GM19328 (cell line): ENCODE data around the gene VPS8.
A peak's percentile ranks its signal among the peaks of the same experiment; 100 is the strongest.

ENCODE experiments used
- ATAC-seq: cut with Tn5 transposase; IDR thresholded peaks from one replicate; pipeline ENCODE4 v1.9.1; 2021; ENCODE audit warnings: mild to moderate bottlenecking, moderate library complexity; ENCODE audit not compliant: unreplicated experiment

The VPS8 gene, protein sequence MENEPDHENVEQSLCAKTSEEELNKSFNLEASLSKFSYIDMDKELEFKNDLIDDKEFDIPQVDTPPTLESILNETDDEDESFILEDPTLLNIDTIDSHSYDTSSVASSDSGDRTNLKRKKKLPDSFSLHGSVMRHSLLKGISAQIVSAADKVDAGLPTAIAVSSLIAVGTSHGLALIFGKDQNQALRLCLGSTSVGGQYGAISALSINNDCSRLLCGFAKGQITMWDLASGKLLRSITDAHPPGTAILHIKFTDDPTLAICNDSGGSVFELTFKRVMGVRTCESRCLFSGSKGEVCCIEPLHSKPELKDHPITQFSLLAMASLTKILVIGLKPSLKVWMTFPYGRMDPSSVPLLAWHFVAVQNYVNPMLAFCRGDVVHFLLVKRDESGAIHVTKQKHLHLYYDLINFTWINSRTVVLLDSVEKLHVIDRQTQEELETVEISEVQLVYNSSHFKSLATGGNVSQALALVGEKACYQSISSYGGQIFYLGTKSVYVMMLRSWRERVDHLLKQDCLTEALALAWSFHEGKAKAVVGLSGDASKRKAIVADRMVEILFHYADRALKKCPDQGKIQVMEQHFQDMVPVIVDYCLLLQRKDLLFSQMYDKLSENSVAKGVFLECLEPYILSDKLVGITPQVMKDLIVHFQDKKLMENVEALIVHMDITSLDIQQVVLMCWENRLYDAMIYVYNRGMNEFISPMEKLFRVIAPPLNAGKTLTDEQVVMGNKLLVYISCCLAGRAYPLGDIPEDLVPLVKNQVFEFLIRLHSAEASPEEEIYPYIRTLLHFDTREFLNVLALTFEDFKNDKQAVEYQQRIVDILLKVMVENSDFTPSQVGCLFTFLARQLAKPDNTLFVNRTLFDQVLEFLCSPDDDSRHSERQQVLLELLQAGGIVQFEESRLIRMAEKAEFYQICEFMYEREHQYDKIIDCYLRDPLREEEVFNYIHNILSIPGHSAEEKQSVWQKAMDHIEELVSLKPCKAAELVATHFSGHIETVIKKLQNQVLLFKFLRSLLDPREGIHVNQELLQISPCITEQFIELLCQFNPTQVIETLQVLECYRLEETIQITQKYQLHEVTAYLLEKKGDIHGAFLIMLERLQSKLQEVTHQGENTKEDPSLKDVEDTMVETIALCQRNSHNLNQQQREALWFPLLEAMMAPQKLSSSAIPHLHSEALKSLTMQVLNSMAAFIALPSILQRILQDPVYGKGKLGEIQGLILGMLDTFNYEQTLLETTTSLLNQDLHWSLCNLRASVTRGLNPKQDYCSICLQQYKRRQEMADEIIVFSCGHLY (N-terminal part only)

DNA sequence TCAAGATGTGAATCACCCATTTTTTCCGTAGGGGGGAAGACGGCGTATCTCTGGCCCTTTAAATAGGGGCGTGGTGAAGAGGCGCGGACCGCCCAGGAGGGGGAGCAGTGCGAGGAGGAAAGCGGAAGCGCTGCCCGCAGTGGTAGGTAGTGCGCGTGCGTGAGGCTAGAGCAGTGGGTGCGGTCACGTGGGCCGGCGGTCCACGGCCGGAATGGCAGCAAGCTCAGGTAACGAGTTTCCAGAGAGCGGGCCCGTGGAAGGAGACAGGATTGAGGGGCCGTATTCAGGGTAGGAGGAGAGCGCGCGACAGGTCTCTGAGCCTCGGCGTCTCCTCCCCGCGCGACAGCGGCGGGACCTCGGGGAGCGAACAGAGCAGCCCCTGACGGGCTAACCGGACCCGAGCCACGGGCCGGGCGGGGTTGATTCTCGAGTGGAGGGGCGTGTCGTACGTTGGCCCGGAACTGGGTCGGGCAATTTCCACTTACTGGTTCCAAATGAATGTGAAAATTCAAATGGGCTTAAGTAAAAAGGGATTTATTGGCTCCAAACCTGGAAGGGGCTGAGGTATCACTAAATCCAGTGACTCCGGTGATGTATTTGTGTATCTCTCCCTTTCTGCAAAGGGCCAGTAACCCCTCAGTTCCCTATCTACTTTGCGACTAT lies at the start of gene VPS8:
VPS8 (plus strand) TSS at position 168 of the 663 bp plus-strand sequence. CDS start 12,467 bp downstream, outside the sequence.
- ATAC-seq = peak; percentile 90

DNA sequence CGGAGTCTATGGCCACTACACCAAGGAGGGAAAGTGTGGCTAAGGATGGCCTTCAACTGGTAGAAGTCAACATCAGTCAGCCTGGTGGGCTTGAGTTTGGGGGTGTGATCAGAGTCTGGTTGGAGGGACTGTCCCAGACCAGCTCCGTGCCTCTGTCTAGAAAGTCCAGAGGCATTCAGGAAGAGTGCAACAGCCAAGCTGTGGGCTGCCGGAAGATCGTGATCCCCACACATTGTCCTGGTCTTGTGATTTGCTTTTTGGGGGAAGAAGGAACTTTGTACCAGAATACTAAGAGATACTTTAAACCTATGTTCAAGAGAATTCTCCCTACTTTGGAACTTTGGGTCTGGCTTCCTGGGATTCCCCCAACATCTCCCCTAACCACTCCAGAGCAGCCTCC lies 47.8 kb upstream of the VPS8 start:
- ATAC-seq = no peak

DNA sequence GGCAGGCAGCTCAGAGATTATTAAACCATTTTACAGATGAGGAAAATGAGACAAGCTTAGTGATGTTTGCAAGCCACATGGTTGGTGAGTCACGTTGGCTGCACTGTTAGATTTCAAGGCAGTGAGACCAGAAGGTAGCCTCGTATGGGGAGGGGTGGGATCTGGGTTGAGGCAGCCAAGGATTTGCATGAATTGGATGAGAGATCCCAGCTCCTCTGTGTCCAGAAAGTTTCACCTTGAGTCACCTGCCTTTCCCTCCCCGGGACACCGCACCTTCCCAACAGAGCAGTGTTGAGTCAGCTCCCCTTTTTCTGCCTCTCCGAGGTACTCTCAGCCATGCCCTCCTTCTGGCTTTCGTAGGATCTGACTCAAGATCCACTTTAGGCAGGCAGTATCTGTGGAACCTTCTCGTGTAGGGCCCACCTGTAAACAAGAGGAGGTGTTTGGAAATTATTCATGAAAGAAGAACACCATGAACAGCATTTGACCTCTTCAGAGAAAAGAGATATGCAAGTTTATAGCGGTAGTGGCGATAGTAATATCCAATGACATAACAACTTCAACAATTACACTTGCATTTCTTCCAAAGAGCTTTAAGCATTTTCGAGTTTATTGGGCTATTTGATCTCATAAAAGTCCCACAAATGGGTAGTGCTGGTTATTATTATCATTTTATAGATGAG lies 46.8 kb upstream of the VPS8 start:
- no peak for ATAC-seq

DNA sequence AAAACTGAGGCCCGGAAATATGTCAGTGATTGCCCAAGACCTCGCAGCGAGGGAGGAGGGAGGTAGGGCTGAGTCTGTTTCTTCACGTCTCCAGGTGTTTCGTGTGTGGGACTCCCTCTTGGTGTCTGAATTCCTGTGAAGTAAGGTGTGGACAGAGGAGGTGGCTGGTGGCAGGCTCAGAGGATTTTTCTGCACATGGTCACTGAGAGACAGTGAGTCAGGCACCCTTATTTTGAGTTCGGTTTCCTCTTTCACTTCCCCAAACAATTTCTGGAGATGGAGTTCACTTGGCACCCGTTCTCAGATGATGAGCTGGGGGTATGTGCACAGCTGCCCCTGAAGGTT lies 46.3 kb upstream of the VPS8 start:
- no peak for ATAC-seq

DNA sequence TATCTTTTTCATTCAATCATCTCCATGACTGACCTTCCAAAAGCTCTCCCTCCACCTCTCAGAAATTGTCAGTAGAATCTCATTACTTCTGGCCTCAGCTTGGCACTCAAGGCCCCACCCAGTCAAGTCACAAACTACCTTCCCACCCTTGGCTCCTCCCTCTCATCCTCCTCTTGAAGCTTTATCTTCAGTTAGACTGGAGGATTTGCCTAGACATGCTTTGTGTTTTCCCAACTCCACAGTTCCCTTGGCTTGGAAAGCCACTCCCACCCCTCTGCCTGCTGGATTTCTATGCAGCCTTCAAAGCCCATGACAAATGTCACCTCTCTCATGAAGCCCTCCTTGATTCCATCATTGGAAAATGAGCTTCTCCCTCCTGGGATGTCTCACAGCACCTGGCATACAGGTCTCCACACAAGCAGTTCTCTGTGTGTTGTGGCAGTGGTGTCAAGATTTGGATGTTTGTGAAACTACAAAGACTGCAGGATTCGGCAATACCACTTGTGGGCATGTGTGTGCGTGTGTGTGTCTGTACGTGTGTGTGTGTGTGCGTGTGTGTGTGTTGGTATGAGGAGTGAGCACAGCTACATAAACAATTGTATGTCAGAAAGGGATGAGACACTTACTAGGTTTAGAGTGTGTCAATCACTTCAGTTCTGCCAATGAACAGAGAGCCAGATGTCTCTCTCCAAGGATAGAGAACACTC lies 45.3 kb upstream of the VPS8 start:
- ATAC-seq = no peak

DNA sequence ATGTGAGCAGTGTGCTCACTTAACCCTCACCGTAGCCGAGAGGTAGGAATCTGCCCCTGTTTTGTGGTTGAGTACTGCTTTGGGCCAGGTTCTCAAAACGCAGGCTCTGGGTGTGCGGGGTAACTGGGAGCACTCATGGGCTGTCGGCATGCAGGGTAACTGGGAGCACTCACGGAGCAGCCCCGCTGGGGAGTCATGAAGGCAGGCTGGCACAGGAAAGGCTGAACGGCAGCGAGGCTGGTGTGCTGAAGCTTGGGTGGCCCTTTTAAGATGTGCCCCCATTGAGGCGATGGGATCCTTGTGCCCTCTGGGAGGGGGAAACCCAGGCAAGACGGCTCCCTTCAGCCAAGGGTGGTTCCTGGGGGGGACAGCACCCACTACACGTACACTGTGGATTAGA lies 44.6 kb upstream of the VPS8 start:
- no peak for ATAC-seq

DNA sequence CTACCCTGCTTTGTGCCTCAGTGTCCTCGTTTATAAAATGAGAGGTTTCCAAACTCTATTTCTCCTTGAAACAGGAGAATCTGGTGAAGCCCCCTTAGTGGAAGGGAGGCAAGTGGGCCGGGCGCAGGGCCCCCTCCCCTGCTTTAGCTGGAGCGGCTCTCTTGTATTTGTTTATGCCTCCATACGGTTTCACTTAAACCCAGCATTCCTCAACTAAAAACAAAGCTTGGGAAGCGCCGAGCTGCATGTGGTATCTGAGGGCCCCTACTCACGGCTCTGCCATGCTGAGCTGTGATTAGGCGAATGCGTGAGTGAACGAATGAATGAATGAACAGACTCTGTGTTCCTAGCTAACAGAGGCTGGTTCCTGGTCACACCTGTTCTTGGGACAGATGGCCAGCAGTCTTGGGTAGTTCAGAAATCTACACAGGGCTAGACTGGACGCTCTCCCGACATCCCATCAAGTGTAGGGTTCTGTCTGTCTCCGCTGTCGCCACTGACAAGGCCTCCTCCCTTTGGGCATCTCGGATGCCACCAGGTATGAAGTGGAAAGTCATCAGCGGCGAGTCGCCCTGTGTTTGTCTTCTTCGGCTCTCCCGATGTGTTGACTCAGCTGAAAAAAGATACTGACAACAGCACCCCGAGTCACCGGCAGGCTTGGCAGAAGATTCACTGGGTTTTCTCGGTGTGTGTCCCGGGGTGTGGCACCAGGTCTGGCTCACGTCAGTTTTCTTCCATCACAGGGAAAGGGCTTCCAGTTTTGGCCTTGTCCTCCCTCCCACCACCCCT lies 42.4 kb upstream of the VPS8 start:
- ATAC-seq = no peak

DNA sequence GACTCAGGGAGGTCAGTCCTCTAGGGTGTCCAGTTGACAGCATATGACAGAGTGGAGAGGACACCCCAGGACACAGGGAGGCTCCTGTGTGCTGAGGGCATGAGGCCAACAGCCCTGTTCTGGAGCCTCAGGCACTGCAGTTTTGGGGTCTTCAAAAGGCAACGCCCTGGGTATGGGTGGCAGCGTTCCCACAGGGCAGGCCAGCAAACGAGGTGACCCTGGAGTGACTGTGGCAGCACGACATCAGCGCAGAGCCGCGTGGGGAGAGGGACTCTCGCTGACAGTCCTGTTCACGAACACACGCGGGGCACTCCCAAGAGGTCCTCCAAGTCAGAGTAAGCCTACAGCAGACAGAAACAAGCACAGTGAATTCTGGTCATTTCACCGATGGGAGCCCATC lies 41.4 kb upstream of the VPS8 start:
- ATAC-seq = no peak

DNA sequence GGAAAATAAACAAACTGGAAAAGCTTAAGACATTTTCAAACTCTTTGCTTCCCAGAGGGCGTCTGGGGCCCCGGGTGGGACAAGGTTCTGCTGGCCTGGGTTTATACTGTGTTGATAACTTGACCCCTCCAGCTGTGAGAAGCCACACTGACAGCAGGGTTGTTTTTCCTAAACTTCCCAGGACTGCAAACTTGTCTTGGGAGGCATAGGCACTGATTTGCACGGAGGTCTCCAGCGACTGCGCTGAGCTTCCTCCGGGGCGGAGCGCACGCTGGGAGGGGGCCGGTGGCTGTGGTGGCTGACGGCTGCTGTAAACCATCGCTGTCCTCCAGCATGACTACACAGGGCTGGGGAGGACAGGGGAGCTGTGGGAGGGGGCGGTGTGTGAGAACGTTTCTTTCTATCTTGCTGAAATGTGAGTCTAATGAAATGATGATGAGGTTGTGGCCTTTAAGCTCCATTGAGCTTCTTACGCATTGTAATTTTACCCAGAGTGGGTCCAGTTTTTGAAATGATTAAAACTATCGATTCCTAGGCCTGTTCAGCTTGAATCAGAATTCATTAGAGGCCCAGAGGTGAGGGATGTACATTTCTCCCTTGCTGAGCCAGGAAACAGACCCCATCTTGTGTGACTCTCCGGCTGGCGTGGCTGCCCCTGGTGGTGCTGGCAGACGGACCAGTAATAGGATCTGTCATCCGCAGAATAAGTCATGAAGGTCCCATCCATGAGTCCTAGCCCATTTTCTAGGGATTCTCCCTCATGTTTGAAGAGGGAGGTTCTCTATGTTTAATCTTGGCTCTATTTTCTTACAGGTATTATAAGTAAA lies 40.5 kb upstream of the VPS8 start:
- ATAC-seq = no peak

DNA sequence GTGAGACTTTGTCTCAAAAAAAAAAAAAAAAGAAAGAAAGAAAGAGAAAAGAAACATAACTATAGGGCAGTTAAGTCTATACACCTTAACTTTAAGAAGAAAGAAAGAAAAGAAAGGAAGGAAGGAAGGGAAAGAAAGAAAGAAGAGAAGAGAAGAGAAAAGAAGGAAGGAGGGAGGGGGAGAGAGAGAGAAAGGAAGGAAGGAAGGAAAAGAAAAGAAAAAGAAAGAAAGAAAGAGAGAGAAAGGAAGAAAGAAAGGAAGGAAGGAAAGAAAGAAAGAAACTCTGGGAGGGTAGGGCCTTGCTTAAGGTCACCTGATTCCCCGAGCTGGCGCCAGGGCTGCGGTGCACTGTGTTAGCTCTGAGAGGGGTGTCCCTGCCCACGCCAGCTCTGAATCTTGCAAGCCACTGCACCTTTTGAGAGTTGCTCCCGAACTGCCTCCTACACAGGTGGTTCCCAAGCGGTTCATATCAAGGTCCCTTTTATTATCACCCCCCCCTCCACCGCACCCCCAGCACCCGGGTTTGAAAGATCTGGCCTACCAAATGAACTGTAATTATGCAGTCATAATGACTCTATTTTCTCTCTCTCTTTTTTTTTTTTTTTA lies 39.2 kb upstream of the VPS8 start:
- ATAC-seq = no peak

DNA sequence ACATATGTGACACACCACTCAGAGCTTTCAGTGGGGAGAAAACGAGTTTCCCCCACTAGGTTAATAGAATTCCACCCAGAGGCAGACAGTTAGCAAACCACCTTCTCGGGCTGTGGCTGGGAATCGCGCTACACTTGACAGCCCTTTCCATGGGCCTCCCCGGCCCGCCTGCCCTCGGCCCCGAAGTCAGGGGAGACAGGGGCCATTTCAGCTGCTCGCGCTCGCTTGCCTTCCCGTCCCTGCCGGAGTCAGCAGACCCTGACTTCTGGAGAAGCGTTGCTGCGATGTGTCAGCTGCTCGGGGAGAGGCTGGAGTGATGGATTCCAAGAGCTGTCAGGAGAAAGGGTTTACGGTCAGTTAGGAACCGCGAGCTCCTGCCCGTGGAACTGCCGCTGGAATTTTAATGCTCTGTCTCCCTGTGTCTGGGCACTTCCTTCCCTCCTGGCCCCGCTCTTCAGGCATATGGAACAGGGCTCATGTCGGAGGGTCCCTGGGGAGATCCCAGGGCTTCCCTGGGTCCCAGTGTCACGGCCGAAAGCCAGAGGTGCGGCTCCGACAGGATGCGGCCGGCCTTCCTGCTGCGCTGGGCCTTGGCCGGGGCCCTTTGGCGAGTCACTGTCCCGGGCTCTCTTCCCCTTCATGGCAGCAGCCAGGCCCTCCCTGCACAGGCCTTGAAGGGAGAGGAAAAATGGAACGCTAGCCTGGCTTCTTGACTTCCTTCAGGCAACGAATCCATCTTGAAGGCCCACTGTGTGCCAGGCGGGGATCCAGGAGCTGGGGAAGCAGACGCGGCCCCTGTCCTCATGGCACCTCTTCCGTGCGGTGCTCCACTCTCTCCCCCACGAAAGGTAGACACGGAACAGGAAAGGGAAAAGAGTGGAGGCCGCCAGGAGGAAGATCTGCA lies 38.4 kb upstream of the VPS8 start:
- ATAC-seq = no peak

DNA sequence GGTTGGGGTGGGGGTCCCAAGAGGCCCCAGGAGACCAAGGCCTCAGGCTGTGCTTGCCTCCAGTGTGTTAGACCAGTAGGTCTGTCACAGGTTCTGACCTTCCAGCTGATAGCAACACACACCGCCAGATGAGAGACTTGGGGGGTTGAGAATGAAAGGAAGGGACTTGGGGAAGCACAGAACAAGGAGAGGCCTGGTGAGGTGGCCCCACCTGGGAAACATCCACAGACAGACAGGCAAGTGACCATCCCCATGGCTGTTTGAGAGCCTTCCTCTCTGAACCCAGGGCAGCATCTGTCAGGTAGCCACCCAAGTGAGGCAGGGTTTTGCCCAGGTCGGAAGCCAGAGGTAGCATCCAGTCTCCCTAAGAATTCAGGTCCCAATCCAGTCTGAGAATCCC lies 35.0 kb upstream of the VPS8 start:
- ATAC-seq = no peak

DNA sequence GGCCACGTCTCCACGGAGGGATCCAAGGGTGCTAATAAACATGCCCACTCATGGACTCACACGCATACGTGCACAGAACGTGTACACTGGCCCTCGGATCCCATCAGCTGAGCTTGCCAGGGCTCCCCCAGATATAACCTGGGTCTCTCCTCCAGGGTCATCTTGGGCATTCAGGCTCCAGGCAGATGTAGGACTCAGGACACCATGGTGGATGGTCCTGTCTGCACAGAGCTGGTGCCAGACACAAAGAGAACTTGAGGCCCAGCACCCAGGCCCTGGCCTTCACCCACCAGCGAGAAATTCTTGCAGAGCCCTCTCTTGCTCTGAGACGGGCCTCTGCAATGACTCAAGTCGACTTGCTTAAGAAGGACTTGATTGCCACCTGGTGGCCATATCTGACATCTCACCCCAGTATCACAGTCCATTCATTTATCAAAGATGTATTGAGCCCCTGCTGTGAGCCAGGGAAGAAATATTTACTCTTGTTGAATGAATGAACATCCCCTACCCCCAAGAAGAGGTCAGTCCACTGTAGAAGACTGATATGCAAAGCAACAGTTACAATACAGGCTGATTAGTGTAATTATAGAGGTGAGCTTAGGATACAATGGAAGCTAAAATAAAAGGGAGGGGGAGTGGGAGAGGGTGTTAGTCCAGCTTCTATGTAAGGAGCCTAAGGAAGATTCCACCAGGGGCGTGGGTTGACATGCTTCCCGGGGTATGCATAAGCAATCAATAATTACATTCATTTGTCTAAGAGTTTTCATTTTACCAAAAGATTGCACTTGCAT lies 34.2 kb upstream of the VPS8 start:
- ATAC-seq = no peak

DNA sequence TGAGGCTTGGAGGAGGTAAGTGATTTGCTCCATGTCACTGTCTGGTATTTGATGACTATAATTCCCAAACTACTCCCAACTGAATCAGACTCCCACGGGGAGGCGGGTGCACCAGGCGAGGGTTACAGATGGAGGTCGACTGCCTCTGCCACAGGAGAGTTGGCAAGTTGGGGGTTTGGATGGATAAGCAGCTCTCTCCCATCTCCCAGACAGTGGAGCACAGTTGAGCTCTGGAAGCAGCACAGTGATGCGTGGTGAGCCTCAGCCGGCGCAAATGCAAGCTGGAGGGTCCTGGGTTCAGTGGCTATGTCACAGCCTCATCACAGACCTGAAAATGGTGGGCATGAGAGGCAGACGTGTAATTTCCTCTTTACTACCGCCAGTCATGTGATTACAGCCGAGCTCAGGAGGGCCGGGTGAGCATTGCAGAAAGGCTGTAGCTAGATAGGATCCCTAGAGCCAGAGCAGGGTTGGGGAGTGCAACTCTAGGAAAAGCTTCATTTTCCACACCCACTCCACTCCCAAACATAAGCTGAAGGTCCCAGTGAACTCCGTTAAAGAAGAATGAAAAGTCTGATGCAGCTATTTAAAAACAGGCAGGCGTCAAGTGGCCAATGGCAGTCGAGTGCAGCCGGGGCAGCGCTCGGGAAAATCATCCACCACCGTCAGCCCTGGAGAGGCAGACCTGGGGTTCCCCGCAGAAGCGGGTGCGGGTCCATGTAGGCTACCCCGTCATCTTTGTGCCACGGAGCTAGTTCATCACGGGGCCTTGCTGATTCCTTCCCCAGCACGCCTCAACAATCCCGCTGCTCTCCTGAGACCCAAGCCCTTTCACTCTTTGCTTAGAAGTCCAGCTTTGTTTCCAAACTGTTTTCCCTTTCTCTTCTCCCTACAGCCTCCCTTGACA lies 33.3 kb upstream of the VPS8 start:
- ATAC-seq = no peak
